ENCODE results near the gene LYRM7. TPM values are rescaled to one million over a fixed set of nuclear protein-coding genes. Genes with fewer than 3 reads are reported as not detected.
"Not testable (repeated sequence)": the region's sequence is repeated elsewhere in the genome, so short reads cannot be mapped to it uniquely, and the experiment has no call there.

LYRM7 gene
- total RNA-seq, 6 experiments from 2014 or later = 8.1 to 10.9 (median 9.9) TPM

- TF ChIP-seq CTCF (IDR thresholded peaks at IDR 0.05) = no peak
- Mint-ChIP-seq H3K36me3 (ENCODE audit: low read depth) (peaks cover 11% of the 10 kb centered on the region), H3K4me1 (ENCODE audit: low read depth) (no peaks in the 10 kb centered on the region), H3K27ac (no peak overlapping the region), H3K27me3 (ENCODE audit: insufficient read depth) (no peaks in the 10 kb centered on the region; the same call in 1 of the 2 replicates), H3K9me3 (no peaks in the 10 kb centered on the region), H3K4me3 (no peak overlapping the region)
- DNase-seq = no peak
Measured at GRCh38 chr5:131185523-131186104, 14.9 kb downstream of the LYRM7 start.

- TF ChIP-seq CTCF (IDR thresholded peaks at IDR 0.05) = no peak
- Mint-ChIP-seq H3K27me3 (ENCODE audit: insufficient read depth) (no peaks in the 10 kb centered on the region; the same call in 1 of the 2 replicates), H3K27ac (no peak overlapping the region), H3K36me3 (ENCODE audit: low read depth) (peaks cover 11% of the 10 kb centered on the region), H3K4me1 (ENCODE audit: low read depth) (no peaks in the 10 kb centered on the region), H3K4me3 (no peak overlapping the region), H3K9me3 (no peaks in the 10 kb centered on the region)
- DNase-seq = no peak
Measured at GRCh38 chr5:131186561-131187256, 16.0 kb downstream of the LYRM7 start.

- no peak for TF ChIP-seq CTCF (IDR thresholded peaks at IDR 0.05)
- peaks cover 12% of the 10 kb centered on the region for H3K4me1 Mint-ChIP-seq (ENCODE audit: low read depth)
- peaks cover 11% of the 10 kb centered on the region for H3K36me3 Mint-ChIP-seq (ENCODE audit: low read depth)
- H3K27me3 Mint-ChIP-seq (ENCODE audit: insufficient read depth) = no peaks in the 10 kb centered on the region; the same call in 1 of the 2 replicates
- no peaks in the 10 kb centered on the region for H3K9me3 Mint-ChIP-seq
- H3K27ac Mint-ChIP-seq = no peak overlapping the region
- no peak overlapping the region for H3K4me3 Mint-ChIP-seq
- no peak for DNase-seq
Measured at GRCh38 chr5:131193106-131193505, 22.4 kb downstream of the LYRM7 start.

- H3K9me3 Mint-ChIP-seq; H3K27me3 Mint-ChIP-seq (ENCODE audit: insufficient read depth); DNase-seq; H3K36me3 Mint-ChIP-seq (ENCODE audit: low read depth); H3K4me3 Mint-ChIP-seq; H3K27ac Mint-ChIP-seq: not testable (repeated sequence)
- peaks cover 20% of the 10 kb centered on the region for H3K4me1 Mint-ChIP-seq (ENCODE audit: low read depth)
Measured at GRCh38 chr5:131193897-131194296, 23.2 kb downstream of the LYRM7 start.

- no peak for DNase-seq
- Mint-ChIP-seq H3K36me3 (ENCODE audit: low read depth) (peaks cover under 1% of the 10 kb centered on the region), H3K27me3 (ENCODE audit: insufficient read depth) (no peaks in the 10 kb centered on the region; the same call in 1 of the 2 replicates), H3K4me3 (no peak overlapping the region), H3K9me3 (no peaks in the 10 kb centered on the region), H3K27ac (no peak overlapping the region), H3K4me1 (ENCODE audit: low read depth) (peaks cover 20% of the 10 kb centered on the region)
- no peak for TF ChIP-seq CTCF (IDR thresholded peaks at IDR 0.05)
Measured at GRCh38 chr5:131194725-131195124, 24.0 kb downstream of the LYRM7 start.

- Mint-ChIP-seq H3K27me3 (ENCODE audit: insufficient read depth) (no peaks in the 10 kb centered on the region; the same call in 1 of the 2 replicates), H3K4me3 (no peak overlapping the region), H3K9me3 (no peaks in the 10 kb centered on the region), H3K27ac (no peak overlapping the region), H3K4me1 (ENCODE audit: low read depth) (peaks cover 20% of the 10 kb centered on the region), H3K36me3 (ENCODE audit: low read depth) (no peaks in the 10 kb centered on the region)
- DNase-seq = no peak
- TF ChIP-seq CTCF (IDR thresholded peaks at IDR 0.05) = no peak
Measured at GRCh38 chr5:131195696-131196095, 25.0 kb downstream of the LYRM7 start.

All from HFFc6 (cell line).